GM18511 (cell line): Measurements from ENCODE around the gene UTS2R.

Source experiments
- ATAC-seq: cut with Tn5 transposase; IDR thresholded peaks from one replicate; pipeline ENCODE4 v1.9.1; 2021; ENCODE audit warnings: mild to moderate bottlenecking, moderate library complexity; ENCODE audit not compliant: unreplicated experiment

Gene UTS2R

DNA sequence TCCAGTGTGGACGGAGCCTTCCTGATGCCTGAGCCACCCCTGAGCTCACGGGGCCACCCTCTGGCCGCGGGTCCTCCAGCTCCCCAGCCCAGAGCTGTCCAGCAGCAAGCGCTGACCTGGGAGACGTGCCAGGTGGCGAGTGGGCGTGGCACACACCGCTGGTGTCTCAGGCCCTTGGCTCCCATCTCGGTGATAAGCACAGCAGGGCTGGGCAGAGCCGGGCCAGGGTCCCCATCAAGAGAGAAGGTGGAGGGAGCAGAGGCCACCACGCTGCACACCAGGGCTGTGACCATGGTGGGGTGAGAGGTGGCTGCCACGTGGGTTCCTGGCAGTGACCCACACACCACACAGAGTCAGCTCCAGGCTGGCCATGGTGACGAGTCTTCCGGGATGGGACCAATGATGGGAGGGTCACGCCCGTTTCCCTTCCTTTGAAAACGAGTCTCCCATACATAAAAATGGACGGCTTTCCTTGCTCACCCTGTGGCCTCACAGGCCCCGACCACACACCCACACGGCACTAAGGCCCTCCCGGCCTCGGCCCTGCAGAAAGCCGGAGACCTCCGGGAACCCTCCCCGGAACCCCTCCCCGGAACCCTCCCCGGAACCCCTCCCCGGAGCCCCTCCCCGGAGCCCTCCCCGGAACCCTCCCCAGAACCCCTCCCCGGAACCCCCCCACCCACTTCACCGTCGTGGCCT, 16.8 kb downstream of the UTS2R start:
- ATAC-seq, result no peak

DNA sequence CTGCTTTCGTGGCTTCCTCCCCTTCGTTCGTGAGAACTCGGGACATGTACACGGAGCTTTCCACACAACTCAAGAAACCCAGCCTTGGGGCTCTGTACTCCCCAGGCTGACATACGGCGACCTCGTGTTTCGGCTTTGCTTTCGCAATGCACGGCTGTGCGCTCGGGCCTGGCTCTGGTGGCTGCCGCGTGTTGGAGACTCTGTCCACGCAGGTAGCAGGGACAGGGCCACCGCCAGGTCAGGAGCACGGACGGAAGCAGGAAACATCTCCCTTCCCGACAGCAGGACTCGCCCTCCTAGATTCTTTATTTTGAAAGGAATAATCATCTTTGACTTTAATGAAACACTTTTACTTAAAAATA, 17.3 kb downstream of the UTS2R start:
- ATAC-seq, result no peak

DNA sequence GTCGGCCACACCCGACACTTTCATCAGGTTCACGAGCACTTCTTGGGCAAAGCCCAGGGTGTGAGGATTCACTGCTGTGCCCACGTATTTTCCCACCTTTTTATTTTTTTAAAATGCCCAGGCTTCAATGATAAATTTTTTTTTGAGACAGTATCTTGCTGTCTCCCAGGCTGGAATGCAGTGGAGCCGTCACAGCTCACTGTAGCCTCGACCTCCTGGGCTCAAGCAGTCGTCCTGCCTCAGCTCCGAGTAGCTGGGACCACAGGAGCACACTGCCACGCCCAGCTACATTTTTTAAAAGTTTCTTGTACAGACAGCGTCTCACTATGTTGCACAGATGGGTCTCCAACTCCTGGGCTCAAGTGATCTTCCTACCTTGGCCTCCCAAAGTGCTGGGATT, 17.8 kb downstream of the UTS2R start:
- no peak for ATAC-seq

DNA sequence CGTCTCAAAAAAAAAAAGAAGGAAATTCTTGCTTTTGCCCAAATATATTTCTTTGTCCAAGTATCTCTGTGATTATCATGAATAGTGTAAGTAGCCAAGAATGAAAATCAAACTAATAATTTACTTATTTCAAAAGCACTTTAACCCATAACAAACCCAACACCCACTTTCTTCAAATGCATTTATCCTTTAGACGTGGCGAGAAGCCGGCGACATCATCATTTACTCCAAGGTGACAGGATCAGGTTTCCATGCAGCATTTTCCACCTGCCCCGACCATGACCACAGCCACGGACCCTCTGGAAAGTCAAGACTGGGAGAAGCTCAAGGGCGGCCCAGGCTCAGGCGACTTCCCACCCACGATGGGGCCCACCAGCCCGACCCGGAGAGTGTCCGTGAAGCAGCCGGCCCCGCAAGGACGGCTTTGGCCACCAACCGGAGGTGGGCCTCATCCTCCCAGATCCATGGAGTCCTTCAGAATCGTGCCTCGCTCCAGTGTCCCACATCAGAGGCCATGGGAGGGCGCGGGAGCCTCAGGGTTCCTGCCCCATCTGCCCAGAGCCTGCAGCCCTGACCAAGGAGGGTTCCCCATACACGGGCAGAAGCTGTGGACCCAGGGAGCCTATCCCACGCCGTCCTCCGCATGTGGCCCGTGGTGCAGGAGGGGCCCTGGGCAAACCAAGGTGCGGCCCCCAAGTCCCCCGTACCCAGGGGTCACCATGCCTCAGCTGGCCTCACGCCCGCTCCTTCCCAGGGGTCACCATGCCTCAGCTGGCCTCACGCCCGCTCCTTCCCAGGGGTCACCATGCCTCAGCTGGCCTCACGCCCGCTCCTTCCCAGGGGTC, 18.7 kb downstream of the UTS2R start:
- no peak for ATAC-seq

DNA sequence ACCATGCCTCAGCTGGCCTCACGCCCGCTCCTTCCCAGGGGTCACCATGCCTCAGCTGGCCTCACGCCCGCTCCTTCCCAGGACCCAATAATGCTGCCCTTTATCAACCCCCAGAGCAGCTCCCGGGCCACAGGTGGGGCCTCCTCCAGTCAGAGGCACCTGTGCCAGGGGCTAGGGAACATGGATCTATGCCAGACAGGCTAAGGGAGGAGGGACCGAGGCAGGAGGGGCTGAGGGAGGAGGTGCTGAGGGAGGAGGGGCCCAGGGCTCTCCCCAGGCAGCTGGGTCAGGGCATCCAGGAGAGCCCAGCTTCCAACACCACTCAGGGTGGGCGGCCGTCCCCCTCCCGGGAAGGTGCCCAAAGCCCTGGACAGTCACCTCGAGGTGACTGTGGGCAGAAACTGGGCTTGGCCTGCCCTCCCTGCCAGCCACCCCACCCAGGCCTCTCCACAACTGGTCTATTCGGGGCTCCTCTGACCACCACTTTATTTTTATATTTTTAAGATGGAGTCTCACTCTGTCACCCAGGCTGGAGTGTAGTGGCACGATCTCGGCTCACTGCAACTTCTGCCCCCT, 19.4 kb downstream of the UTS2R start:
- ATAC-seq, result no peak

DNA sequence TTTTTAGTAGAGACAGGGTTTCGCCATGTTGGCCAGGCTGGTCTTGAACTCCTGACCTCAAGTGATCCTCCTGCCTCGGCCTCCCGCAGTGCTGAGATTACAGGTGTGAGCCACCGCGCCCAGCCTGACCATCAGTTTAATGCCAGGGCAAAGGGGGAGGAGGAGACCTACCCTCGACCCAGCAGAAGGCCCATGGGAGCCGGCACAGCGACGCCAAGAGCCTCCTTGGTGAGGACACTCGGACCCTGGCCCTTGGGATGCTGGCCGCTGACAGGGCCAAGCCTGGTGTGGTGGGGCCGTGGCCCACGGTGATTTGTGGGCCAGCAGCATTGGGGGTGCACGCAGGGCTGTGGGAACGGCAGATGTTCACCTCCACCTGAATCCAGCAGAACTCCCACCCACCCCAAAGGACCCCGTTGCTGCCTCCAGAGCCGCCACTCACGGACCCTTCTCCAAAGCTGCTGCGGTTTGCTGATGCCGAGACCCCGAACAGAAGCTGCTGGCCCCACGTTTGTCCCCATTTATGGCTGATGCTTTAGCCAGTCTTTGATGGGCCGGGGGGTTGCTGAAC, 20.0 kb downstream of the UTS2R start:
- ATAC-seq, result no peak

DNA sequence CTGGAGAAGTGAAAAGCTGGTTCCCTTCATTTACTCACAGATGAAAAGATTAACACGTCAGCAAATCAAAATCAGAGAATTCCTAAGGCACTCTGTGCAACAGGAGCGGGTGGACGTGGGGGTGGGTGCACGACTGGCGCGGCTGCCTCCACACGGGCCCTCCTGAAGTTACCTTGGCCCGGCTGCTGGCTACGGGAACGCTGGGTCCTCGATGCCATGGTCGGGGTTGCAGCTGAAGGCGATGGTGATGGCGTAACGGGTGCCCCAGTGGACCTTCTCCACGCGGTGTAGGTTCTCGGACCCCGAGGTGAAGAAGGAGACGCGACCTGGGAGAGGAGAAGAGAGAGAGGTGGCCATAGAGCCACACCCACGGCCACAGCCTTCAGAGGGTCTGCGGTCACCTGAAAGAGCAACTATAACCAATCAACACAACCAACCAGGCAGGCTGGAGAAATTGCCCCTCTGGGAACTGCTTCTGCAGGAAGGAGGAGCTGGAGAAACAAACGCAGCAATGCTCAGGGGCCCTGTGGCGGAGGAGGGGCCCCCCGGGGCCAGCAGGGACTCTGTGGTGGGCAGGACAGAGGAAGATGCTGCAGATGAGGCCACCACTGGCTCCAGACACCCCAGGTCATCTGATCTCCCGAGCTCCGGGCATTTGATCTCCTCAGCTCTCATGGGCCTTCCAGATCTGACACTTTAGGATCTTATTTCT, 20.8 kb downstream of the UTS2R start:
- ATAC-seq, result no peak

DNA sequence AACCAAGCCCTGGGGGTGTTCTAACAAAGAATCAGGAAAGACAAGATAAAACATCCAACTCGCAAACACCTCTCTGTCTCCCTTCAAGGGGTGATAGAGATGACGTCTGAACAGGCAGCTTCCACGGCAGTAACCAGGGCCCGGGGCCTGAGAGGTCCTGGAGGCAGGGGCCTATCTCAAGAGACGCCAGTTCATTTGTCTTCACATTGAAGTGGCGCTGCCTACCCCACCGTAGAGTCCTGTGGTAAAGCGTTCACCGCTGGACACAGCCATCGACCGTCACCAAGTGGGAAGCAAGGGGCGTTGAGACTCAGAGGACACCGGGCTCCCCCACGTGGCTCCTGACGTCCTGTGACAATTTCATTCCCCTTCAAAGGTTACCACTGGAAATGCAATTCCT, 21.4 kb downstream of the UTS2R start:
- ATAC-seq, result no peak

DNA sequence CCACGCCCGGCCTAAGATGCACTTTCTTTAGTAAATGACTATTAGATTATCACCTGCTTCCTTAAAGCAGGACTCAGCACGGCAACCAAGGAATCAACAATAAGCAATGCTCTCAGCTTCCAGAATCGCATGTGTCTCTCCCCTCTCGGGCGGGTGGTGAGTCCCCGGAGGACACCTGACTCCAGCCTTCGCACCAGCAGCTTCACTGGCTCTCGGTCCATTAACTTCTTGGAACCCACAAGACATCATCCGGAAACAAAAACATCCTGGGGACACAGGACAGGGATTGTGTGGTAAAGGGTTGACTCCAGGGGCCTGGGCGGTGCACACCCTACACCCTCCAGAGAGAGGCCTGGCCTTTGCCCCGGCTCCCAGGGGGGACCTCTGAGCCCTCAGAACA, 22.7 kb downstream of the UTS2R start:
- no peak for ATAC-seq

DNA sequence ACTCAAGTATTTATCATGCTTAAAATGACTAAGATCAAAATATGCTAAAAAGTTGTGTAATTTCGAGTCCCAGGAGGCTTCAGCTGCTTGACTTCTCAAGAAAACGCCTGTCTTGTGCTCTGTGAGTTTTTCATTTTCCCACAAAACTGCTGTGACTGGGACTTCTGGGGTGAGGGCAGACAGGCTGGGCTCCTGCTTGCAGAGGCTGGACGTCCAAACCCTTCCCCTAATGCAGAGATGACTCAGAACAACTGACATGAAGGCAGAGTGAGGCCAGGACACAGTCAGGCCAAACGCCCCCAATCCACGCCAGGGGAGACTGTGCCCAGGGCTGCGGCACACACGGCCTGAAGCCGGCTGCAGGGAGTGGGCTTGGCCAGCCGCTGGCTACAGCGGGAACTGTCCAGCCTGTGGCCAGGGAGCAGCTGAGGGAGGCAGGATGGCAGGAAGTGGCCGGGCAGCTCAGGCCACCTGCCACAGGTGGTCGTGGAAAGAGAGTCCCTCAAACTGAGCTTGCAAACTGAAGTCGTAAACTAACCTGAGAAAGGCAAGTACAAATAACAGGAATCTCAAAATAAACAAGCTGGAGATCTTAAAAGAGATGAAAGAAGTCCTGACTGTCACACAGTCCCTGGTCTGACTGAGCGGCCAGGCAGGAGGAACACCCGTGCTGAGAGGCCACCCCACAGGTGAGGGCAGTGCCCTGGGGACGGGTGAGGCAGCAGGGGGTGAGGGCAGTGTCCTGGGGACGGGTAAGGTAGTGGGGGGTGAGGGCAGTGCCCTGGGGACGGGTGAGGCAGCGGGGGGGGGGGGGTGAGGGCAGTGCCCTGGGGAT, 25.3 kb downstream of the UTS2R start:
- ATAC-seq, result no peak

DNA sequence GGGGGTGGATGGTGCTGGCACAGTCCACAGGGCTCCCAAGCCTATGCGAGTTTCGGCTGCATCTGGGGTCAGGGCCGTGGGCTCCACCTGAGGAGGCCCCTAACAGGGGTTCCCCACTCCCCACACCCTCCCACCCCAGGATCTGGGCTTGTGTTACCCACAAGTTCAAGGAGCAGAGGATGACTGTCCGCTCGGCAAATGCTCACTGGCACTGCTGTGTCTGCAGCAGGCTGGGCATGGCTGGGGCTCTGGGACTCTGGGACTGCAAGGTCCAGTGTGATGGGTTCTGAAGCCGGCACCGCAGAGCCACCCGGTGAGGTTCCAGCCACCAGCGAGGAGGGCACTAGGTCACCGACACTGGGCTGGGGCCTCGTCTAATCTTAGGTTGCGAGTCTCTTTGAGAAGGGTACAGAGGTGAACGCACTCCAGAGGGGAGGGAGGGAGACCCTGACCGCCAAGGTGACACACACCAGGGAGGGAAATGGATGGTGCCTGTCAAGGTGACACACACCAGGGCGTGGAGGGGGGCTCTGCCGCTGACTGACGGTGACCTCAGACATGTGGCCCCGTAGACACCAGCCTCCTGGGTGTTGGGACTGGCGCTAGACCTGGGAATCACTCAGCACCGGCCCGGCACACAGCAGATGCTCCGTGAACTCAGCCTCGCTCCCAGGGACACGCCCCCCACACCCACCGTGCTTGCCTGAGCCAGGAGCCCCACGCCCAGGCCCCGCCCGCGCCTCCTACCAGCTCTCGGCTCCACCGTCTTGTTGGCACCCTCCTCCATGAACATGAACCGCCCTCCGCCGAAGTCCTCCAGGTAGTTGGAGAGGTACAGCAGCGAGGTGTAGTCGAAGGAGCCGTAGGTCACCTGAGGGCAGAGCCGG, 26.1 kb downstream of the UTS2R start:
- no peak for ATAC-seq

DNA sequence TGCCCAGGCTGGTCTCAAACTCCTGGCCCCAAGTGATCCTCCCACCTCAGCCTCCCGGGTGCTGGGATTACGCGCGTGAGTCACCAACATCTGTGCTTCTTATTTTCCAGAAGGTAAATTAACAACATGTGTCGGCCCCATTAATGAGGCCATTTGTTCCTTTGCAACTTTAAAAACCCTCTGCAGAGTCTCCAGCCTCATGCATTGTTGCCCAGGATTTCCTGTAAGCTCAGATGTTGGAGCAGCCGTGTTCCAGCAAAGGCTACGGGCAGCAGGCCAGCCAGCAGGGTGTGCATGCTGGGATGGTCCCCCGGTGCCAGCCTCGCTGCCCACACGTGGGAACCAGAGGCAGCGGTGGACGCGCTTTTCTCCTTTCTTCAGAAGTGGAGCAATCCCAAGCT, 27.5 kb downstream of the UTS2R start:
- no peak for ATAC-seq

DNA sequence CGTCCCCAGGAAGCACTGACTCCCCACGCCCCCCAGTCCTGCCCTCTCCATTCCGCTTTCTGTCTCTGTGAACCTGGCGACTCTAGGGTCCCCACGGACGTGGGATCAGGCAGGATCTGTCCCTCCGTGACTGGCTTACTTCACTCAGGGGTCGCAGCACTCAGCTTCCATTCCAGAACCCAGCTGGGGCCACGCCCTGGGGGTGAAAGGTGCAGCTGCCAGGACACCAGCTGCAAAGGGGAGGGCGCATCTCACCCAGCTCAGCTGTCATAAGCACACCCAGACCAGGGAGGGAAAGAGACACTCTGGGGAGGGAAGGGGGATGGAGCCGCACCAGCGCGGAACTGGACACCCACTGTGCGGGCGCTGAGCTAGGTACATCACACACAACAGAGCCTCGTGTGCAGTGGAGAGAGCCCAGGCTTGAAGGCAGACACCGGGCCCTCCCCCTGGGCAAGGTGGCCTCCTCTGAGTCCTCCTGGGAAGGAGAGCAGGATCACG, 28.1 kb downstream of the UTS2R start:
- no peak for ATAC-seq

DNA sequence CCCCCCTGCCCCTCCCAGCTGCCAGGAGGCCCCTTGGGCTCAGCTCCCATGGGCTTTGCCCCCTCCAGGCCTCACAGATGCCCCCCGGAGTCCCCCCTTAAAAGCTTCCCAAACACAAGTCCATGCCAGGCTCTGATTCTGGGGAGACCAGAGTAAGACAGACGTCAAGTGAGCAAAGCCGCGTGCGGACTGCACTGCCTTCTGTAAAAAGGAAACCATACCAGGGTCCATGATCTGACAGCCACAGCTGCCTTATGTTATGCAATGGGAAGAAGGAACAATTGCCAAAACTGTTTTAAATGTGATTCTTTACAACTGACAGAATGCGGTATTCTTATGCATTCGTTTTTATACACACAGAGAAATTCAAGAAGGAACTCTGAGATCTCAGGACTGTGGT, 28.6 kb downstream of the UTS2R start:
- no peak for ATAC-seq

DNA sequence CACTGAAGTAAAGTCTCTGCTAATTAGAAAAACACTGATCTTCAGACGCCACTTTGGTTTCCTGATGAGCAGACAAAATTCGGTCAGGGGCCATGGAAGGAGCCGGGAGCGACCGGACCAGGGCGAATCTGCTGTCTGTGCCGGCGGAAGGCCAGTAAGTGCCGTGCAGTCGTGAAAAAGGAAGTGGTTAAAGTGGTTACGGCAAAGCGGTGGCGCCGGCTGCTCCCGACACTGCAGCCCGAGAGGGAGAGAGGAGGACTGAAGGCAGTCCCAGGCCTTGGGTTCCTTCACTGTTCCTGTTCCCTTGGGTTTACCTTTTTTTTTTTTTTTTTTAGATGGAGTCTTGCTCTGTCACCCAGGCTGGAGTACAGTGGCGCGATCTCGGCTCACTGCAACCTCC, 29.3 kb downstream of the UTS2R start:
- ATAC-seq, result peak; percentile 50

DNA sequence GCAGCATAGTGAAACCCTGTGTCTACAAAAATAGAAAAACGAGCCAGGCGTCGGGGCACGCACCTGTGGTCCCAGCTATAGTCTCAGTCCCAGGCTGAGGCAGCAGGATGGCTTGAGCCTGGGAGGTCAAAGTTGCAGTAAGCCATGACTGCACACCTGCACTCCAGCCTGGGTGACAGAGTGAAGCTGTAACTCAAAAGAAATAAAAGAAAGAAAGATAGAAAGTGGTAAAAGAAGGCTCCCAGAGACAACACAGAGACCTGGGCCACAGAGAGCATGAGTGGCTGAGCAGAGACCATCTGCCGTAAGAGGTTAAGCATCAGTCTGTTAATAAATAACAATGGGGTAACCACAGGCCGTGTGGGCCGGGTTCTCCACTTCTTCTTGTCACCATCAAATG, 31.3 kb downstream of the UTS2R start:
- ATAC-seq, result peak; percentile 86

DNA sequence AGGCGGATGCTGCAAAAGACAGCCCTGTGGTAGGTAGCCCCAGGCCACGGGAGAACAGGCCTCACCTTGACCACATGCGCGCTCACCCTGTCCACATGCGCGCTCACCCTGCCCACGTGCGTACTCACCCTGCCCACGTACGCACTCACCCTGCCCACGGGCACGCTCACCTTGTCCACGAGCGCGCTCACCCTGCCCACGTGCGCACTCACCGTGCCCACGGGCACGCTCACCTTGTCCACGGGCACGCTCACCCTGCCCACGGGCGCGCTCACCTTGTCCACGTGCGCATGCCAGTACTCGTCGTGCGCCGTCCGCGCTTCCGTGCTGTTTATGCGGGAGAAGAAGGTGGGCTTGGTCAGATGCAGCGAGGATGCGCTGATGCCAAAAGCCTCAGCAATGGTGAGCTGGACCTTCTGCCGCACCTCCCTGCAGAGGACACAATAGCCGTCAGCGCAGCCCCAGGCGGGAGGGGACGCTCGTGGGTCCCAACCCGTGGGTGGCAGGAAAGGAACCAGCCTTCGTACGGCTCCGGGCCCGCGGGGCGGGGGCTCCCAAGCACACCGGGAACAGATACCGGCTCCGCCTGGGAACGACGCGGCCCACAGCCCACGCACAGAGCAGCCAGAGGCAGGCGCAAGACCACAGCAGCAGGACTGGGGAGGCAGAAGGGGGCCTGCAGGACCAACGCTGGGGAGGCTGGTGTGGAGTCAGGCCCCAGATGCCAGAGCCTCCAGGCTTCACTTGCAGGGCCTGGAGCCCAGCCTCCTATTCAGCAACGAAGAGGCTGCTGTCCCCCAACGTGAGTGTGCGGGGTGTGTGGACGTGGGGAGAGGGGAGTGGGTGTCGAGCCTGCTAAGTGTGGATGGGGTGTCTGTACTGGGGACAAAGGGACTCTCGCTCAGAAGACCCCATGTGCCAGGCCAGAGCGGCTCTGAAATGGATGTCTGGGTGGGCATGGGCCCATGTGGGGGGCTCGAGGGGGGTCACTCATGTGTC, 32.4 kb downstream of the UTS2R start:
- no peak for ATAC-seq

DNA sequence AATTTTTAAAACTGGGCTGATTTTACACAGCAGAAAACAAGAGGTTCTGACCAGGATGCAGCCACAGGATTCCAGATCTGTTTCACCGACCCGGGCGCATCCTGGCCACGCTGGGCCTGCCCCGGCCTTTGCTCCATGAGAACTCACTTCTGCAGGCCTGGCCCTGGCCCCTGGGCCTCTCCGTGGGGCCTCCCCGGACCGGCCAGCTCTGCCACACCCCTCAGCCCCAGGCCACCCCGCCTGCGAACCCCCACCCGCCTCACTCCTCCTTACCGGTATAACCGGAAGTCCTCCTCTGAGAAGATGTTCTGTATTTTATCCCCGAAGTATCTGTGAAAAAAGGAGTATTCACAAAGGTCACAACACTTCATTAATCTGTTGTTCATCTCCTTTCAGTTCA, 33.5 kb downstream of the UTS2R start:
- no peak for ATAC-seq
